Liver (tissue), 3 donors: ENCODE data around the gene MVB12A.

Experiments
- CTCF ChIP-seq: fragments of 150-350 bp; IDR thresholded peaks from 2 replicates; pipeline ENCODE4 v1.5.1; 2017; ENCODE audit warnings: improper control_type of control experiment, low read depth, low read length; ENCODE audit not compliant: missing input control
- HNF4A ChIP-seq, 2 donors: conservative IDR thresholded peaks; 2 replicates each; pipeline ENCODE4 v1.6.1; 2016; ENCODE audit warnings: antibody characterized with exemption in 2 of 2, mild to moderate bottlenecking in 2 of 2
- MAX ChIP-seq: IDR thresholded peaks from 2 replicates; pipeline ENCODE4 v1.6.1; 2016; ENCODE audit warnings: antibody characterized with exemption
- RAD21 ChIP-seq, 2 donors: IDR thresholded peaks; 2 replicates each; pipeline ENCODE4 v1.6.1; 2016; ENCODE audit warnings: antibody characterized with exemption in 2 of 2, mild to moderate bottlenecking in 2 of 2
- REST ChIP-seq: IDR thresholded peaks from 2 replicates; pipeline ENCODE4 v1.6.1; 2016; ENCODE audit warnings: antibody characterized with exemption, mild to moderate bottlenecking
- RXRA ChIP-seq, 2 donors: IDR thresholded peaks; 2 replicates each; pipeline ENCODE4 v1.6.1; 2017 to 2018; ENCODE audit warnings: antibody characterized with exemption in 2 of 2, mild to moderate bottlenecking in 1 of 2
- TAF1 ChIP-seq: conservative IDR thresholded peaks from 2 replicates; pipeline ENCODE4 v1.6.1; 2016; ENCODE audit warnings: antibody characterized with exemption, mild to moderate bottlenecking
- donor health status: healthy.
- donor health status: healthy.

- TF ChIP-seq RXRA (IDR thresholded peaks at IDR 0.05) (no peak), TAF1 (no peak), RAD21 (IDR thresholded peaks at IDR 0.05) (no peak), MAX (no peak), CTCF (no peak), REST (no peak), HNF4A (conservative IDR thresholded peaks at IDR 0.05) (no peak)
Measured at GRCh38 chr19:17391371-17392151, 28.3 kb upstream of the MVB12A start.
